Heart right ventricle (tissue), 16 donors: ENCODE results near the gene RAMAC. TPM values are rescaled to one million over a fixed set of nuclear protein-coding genes. Genes with fewer than 3 reads are reported as not detected.

Experiments used
- ATAC-seq, 8 donors: fragments of 200-7000 bp; cut with Tn5 transposase; one replicate each; pipeline ENCODE4 v1.9.1; 2020; ENCODE audit warnings: mild to moderate bottlenecking in 8 of 8, moderate library complexity in 8 of 8, moderate number of reproducible peaks in 1 of 8
- DNase-seq, 2 donors: peaks; one replicate each; pipeline ENCODE4 v3.0.0-alpha.2; 2020
- H3K27ac ChIP-seq, 10 donors: fragments of 200-600 bp; sonication (generic) in 2 of 10; one replicate each; pipeline versions ENCODE4 v1.5.0 to v1.8.0; 2020 to 2022; ENCODE audit warnings: mild to moderate bottlenecking in 3 of 10
- H3K27me3 ChIP-seq, 7 donors: fragments of 200-600 bp; one replicate each; pipeline ENCODE4 v1.8.0; 2021 to 2022; ENCODE audit warnings: mild to moderate bottlenecking in 2 of 7
- H3K36me3 ChIP-seq, 9 donors: fragments of 200-600 bp; sonication (generic) in 1 of 9; one replicate each; pipeline versions ENCODE4 v1.5.0 to v1.8.0; 2020 to 2022; ENCODE audit warnings: mild to moderate bottlenecking in 2 of 9
- H3K4me1 ChIP-seq, 9 donors: fragments of 200-600 bp; sonication (generic) in 1 of 9; one replicate each; pipeline versions ENCODE4 v1.5.0 to v1.8.0; 2020 to 2022; ENCODE audit warnings: mild to moderate bottlenecking in 4 of 9
- H3K4me3 ChIP-seq, 10 donors: fragments of 200-600 bp; sonication (generic) in 2 of 10; one replicate each; pipeline versions ENCODE4 v1.5.0 to v1.8.0; 2020 to 2022; ENCODE audit warnings: mild to moderate bottlenecking in 7 of 10, moderate library complexity in 2 of 10
- H3K9me3 ChIP-seq, 11 donors: fragments of 200-600 bp in 10 of 11; sonication (generic) in 2 of 11; one replicate each; pipeline versions ENCODE4 v1.5.0 to v1.8.0; 2013 to 2022; ENCODE audit warnings: mild to moderate bottlenecking in 2 of 11, control low read depth in 1 of 11, moderate library complexity in 1 of 11
- WGBS, 2 donors: extraction: QIAGEN DNeasy Blood & Tissue Kit; methylation state at CpG; one replicate each; pipeline ENCODE4 v1.1.7; 2013; ENCODE audit warnings: inconsistent platforms in 1 of 2; 5-methylcytosine and 5-hydroxymethylcytosine counted together
- intact Hi-C, 10 donors: fragments of 100-400 bp; cut with DNase I; formaldehyde crosslinking; loops; one replicate each; pipeline versions ENCODE4 v1.11.1 to v1.14.2; 2022
- polyA plus RNA-seq, 2 donors: library from polyadenylated mRNA; stranded (reverse); fragments of 200-250 nt; gene quantifications; one replicate each; pipeline ENCODE4 v1.2.3, GENCODE V29; 2013
- total RNA-seq, 10 donors: library from RNA; stranded (reverse); fragmentation: NEBNext Ultra II Directional in 3 of 10; extraction: Animal tissue kit (Norgen Biotek cat#: 25700) in 3 of 10; gene quantifications; one replicate each; pipeline versions ENCODE4 v1.2.1 to v1.2.4, GENCODE V29; 2021 to 2023
- TF ChIP-seq, protein P1 (sequence below), 9 donors: fragments of 200-600 bp; sonication (generic) in 2 of 9; IDR thresholded peaks; one replicate each; pipeline versions ENCODE4 v1.5.0 to v1.8.0; 2021 to 2022; ENCODE audit warnings: antibody characterized with exemption in 9 of 9, mild to moderate bottlenecking in 5 of 9, moderate library complexity in 1 of 9
- donor health status: Arrhythmogenic right ventricular cardiomyopathy.
- donor health status: ischemic (EF 13 %, LVEDD 7.1; RV severe dilation, severe dysfunction).
- donor health status: healthy with polysubstance abuse.
- donor health status: DM: no; HTN: yes; CAD: no.
- donor health status: DM: no; HTN: no; CAD: no.
- donor health status: ischemic (EF 25% LVEDD 6.9; RV normal size, moderate dysfunction).
- donor health status: ischemic (EF 25% LVEDD 5.7; RV mildly dilated, moderate dysfunction).
- donor health status: healthy.
- donor health status: DM: yes; HTN: yes; CAD: no.
- donor health status: Ischemic cardiomyopathy.
- donor health status: ischemic (EF 35%, LVEDD 5.7; RV mildly dilated, moderate dysfunction).
- donor health status: nonischemic (EF 11% LVEDD 7.7; RV severe dilation, severe dysfunction).
- donor health status: DM: yes; HTN: yes; CAD: no.
- donor health status: PGD.
- donor health status: ischemic (EF 29% LVEDD 5.4; RV normal size, mild dysfunction).
- donor health status: nonischemic (EF 23%, LVEDD 6.1; RV moderate dilation, normal function).

RAMAC gene
- total and polyA plus RNA-seq, 12 donors = 11.8 to 20.4 (median 14.4) TPM

DNA sequence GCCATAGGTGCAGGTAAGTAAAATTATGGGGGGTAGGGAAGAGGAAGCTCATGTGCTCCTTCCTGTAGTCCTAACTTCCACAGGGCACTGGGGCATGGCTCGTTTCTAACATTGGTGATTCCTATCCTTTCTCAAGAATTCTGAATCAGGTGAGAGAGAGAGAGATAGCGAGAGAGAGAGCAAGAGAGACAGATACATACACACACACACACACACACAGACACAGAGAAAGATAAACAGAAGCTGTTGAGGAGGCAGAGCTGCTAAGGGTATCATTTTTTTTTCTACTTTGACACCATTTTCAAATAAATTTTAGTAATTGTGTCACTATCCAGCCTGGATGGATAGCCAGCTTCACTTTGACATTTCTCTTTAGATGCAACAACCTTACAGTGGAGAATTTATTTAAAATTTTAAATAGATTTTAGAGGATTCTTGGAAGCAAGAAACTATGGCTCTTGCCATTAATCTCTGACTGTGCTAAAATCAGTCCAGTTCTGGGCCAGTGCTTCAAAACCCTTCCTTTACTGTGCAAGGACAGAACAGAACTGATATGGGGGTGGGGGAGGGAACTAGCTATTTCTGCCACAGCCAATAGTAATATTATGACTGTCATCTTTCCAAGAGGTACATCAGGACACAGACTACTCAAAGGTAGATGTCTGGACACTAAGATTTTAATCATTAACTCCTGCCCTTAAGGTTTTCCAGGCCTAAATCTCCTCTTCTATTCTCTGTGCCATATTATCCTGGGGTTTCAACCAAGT is 14.6 kb upstream of the RAMAC start:
- Histone ChIP-seq H3K4me1 (peaks cover 0 to 25% (median 5%) of the 10 kb centered on the region in 9 donors), H3K36me3 (no peaks in the 10 kb centered on the region), H3K27ac (peak overlapping the region in 7 of 10 donors; percentile 34 to 71 (median 48)), H3K9me3 (no peaks in the 10 kb centered on the region), H3K4me3 (no peak overlapping the region), H3K27me3 (no peaks in the 10 kb centered on the region)
- DNase-seq (no peak), ATAC-seq (peak in 4 of 8 donors; percentile 14 to 80 (median 64))
- intact Hi-C loops = no loop called here
- 57 to 68% methylated on average over 2 of the region's 2 CpGs for WGBS, 2 donors
- TF ChIP-seq, protein P1, sequence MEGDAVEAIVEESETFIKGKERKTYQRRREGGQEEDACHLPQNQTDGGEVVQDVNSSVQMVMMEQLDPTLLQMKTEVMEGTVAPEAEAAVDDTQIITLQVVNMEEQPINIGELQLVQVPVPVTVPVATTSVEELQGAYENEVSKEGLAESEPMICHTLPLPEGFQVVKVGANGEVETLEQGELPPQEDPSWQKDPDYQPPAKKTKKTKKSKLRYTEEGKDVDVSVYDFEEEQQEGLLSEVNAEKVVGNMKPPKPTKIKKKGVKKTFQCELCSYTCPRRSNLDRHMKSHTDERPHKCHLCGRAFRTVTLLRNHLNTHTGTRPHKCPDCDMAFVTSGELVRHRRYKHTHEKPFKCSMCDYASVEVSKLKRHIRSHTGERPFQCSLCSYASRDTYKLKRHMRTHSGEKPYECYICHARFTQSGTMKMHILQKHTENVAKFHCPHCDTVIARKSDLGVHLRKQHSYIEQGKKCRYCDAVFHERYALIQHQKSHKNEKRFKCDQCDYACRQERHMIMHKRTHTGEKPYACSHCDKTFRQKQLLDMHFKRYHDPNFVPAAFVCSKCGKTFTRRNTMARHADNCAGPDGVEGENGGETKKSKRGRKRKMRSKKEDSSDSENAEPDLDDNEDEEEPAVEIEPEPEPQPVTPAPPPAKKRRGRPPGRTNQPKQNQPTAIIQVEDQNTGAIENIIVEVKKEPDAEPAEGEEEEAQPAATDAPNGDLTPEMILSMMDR (IDR thresholded peaks at IDR 0.05) = no peak

DNA sequence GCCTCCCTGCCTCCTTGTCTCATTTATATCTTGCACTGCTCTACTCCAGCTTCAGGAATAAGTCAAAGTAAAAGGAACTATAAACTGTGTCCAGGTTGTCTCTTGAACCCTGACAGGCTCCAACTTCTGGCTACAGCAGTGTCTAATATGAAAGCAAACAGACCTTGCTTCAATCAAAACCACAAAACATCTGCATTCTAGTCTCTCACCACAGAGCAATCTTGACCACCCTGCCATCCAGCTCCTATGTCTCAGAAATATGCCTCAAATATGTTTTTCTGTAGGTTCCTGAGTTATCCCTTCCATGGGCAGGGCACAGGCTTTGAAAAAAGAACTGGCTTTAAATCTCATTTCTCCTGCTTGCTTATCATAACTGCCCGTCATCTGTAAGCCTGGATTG is 13.0 kb upstream of the RAMAC start:
- DNase-seq (no peak), ATAC-seq (no peak)
- H3K4me1 ChIP-seq = peaks cover 0 to 25% (median 5%) of the 10 kb centered on the region in 9 donors
- WGBS, 2 donors = 57 to 58% methylated on average over 1 of the region's 1 CpG
- intact Hi-C loops = no loop called here
- TF ChIP-seq, protein P1 (IDR thresholded peaks at IDR 0.05) = no peak
- H3K27me3 ChIP-seq = no peaks in the 10 kb centered on the region
- H3K4me3 ChIP-seq = no peak overlapping the region
- H3K36me3 ChIP-seq = no peaks in the 10 kb centered on the region
- no peak overlapping the region for H3K27ac ChIP-seq
- no peaks in the 10 kb centered on the region for H3K9me3 ChIP-seq

DNA sequence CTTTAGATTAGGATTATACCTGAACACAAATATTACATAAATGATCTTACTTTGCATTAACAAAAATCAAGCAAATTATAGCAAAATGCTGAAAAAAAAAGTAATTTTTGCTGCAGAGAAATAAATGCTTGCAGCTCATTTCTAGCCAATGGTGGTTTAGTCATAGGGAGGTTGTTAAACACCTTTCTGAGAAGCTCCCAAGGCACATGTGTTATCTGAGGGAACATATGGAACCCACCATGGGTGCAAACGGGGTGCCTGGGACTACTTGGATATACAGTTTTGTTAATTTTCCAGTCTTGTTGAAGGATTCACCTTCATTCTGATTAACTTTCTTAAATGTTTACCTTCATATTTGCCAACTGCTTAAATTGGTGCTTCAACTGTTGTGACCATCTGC is 8.9 kb upstream of the RAMAC start:
- Histone ChIP-seq H3K4me3 (no peak overlapping the region), H3K9me3 (no peaks in the 10 kb centered on the region), H3K36me3 (peaks cover 0 to 6% (median 0%) of the 10 kb centered on the region in 9 donors), H3K27me3 (no peaks in the 10 kb centered on the region), H3K27ac (no peak overlapping the region), H3K4me1 (peaks cover 0 to 3% (median 0%) of the 10 kb centered on the region in 9 donors)
- DNase-seq (no peak), ATAC-seq (no peak)
- intact Hi-C loops = no loop called here
- 73 to 92% methylated on average over 1 of the region's 1 CpG for WGBS, 2 donors
- TF ChIP-seq, protein P1 (IDR thresholded peaks at IDR 0.05) = no peak

DNA sequence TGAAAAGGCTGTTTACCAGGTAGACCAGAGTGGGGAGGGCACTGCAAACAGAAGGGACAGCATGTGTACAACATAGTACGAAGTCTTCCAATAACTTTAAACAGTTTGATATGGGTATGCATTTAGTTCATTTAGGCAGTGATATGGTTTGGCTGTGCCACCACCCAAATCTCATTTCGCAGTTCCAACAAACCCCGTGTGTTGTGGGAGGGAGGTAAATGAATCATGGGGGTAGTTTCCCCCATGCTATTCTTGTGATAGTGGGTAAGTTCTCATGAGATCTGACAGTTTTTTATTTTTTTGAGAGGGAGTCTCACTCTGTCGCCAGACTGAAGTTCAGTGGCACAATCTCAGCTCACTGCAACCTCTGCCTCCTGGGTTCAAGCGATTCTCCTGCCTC is 7.6 kb upstream of the RAMAC start:
- Histone ChIP-seq H3K27me3 (no peaks in the 10 kb centered on the region), H3K4me3 (no peak overlapping the region), H3K4me1 (no peaks in the 10 kb centered on the region), H3K9me3 (no peaks in the 10 kb centered on the region), H3K27ac (no peak overlapping the region), H3K36me3 (peaks cover 0 to 6% (median 0%) of the 10 kb centered on the region in 9 donors)
- WGBS, 2 donors = 90 to 94% methylated on average over 5 of the region's 5 CpGs
- ATAC-seq (no peak), DNase-seq (no peak)
- TF ChIP-seq, protein P1 (IDR thresholded peaks at IDR 0.05) = no peak
- intact Hi-C loops = no loop called here
